Stomach (tissue), 9 donors: Measurements from ENCODE around the gene MOCS2. TPM values are rescaled to one million over a fixed set of nuclear protein-coding genes. Genes with fewer than 3 reads are reported as not detected.

Experiments
- DNase-seq, 2 donors: peaks; one replicate each; pipeline versions ENCODE4 v3.0.0 to v3.0.0-alpha.2; 2013 to 2019
- H3K27ac ChIP-seq, 5 donors: fragments of 200-600 bp in 4 of 5; sonication (generic) in 4 of 5; one replicate each; pipeline ENCODE4 v1.5.1; 2013 to 2019; ENCODE audit warnings: mild to moderate bottlenecking in 1 of 5, moderate library complexity in 1 of 5
- H3K27me3 ChIP-seq, 3 donors: fragments of 200-600 bp; sonication (generic); one replicate each; pipeline ENCODE4 v1.5.1; 2017 to 2019; ENCODE audit warnings: mixed run types in 1 of 3
- H3K36me3 ChIP-seq, 4 donors: fragments of 200-600 bp; sonication (generic); 1 replicate in 3 of 4; 2 replicates in 1 of 4; pipeline ENCODE4 v1.5.1; 2016 to 2019
- H3K4me1 ChIP-seq, 4 donors: fragments of 200-600 bp; sonication (generic); one replicate each; pipeline ENCODE4 v1.5.1; 2016 to 2019
- H3K4me3 ChIP-seq, 4 donors: fragments of 200-600 bp; sonication (generic) in 3 of 4; one replicate each; pipeline ENCODE4 v1.5.1; 2016 to 2019; ENCODE audit warnings: mild to moderate bottlenecking in 1 of 4
- H3K9me3 ChIP-seq, 4 donors: fragments of 200-600 bp; sonication (generic); one replicate each; pipeline ENCODE4 v1.5.1; 2016 to 2019
- CTCF ChIP-seq, 7 experiments: fragments of 450-650 bp in 4 of 7; fragments of 200-600 bp in 3 of 7; sonication (generic) in 3 of 7; IDR thresholded peaks; one replicate each; pipeline ENCODE4 v1.5.1; 2016 to 2019; ENCODE audit warnings: antibody characterized with exemption in 7 of 7, control low read depth in 2 of 7, mild to moderate bottlenecking in 1 of 7
- EP300 ChIP-seq: sonication (generic); formaldehyde crosslinking; IDR thresholded peaks from one replicate; pipeline ENCODE4 v1.6.1; 2017; ENCODE audit warnings: antibody characterized with exemption
- POLR2A ChIP-seq, 4 donors: fragments of 450-650 bp; IDR thresholded peaks; one replicate each; pipeline ENCODE4 v1.6.1; 2016; ENCODE audit warnings: antibody characterized with exemption in 4 of 4, control low read depth in 2 of 4, mild to moderate bottlenecking in 1 of 4, moderate library complexity in 1 of 4
- POLR2AphosphoS5 ChIP-seq, 3 donors: sonication (generic); formaldehyde crosslinking; IDR thresholded peaks; one replicate each; pipeline ENCODE4 v1.6.1; 2016; ENCODE audit warnings: antibody characterized with exemption in 3 of 3
- WGBS, 5 donors: extraction: QIAGEN DNeasy Blood & Tissue Kit in 3 of 5; methylation state at CpG; one replicate each; pipeline versions ENCODE4 v1.1.5 to v1.1.7; 2013 to 2018; 5-methylcytosine and 5-hydroxymethylcytosine counted together
- intact Hi-C: fragments of 100-400 bp; cut with DNase I; formaldehyde crosslinking; loops from one replicate; pipeline ENCODE4 v1.15.1; 2023; ENCODE audit warnings: low total_unique reads
- polyA plus RNA-seq, 3 donors: library from polyadenylated mRNA; stranded (reverse); fragments of 200-250 nt; gene quantifications; one replicate each; pipeline ENCODE4 v1.2.3, GENCODE V29; 2013
- total RNA-seq, 5 donors: library from RNA; depleted of rRNA; stranded (reverse); fragments of >200 nt; gene quantifications; one replicate each; pipeline versions ENCODE4 v1.1.0 to v1.2.3, GENCODE V29; 2014 to 2016
- donor health status: healthy with polysubstance abuse.
- donor health status: Bipolar disorder and iron deficiency.
- donor health status: healthy.

The MOCS2 gene
- total and polyA plus RNA-seq, 8 donors = 15.8 to 96.4 (median 39.1) TPM

DNA sequence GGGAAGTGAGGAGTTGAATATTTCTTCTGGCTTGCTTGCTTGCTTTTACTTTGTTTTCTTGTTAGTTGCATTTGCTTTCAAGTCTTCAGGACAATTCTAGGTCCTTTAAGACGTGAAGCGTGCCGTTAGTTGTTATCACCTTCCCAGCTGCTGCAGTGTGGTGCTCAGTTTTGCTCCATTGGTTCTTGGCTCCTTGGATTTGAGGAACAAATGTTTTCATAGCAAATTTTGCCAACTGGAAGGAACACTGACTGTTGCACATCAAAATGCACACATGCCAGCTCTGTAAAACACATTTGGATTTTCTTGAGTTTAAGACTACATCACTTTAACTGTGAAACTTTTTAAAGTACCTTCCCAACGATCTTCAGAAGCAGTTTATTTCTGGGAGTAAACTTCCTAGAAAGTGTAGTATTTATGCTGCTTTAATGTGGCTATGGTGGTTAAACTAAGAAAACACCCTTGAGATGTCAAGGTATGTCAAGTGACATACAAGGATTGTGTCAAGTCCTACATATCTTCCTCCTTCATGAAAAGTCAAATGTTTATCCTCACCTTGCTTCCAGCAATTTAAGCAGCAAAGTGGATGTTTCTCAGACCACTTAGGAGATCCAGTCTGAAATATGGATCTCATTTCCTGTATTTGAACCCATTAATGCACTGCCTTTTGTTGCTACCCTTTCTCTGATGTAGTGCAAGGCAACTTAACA is 24.9 kb downstream of the MOCS2 start:
- no peak for DNase-seq
- intact Hi-C loops = no loop called here
- Histone ChIP-seq H3K36me3 (peaks cover 0 to 43% (median 15%) of the 10 kb centered on the region in 4 donors), H3K4me1 (no peaks in the 10 kb centered on the region), H3K27me3 (no peaks in the 10 kb centered on the region), H3K27ac (no peak overlapping the region), H3K4me3 (no peak overlapping the region), H3K9me3 (no peaks in the 10 kb centered on the region)
- 74 to 86% (median 83%) methylated on average over 4 of the region's 4 CpGs for WGBS, 5 donors
- TF ChIP-seq POLR2AphosphoS5 (IDR thresholded peaks at IDR 0.05) (no peak), EP300 (no peak), CTCF (IDR thresholded peaks at IDR 0.05) (no peak), POLR2A (IDR thresholded peaks at IDR 0.05) (no peak)

DNA sequence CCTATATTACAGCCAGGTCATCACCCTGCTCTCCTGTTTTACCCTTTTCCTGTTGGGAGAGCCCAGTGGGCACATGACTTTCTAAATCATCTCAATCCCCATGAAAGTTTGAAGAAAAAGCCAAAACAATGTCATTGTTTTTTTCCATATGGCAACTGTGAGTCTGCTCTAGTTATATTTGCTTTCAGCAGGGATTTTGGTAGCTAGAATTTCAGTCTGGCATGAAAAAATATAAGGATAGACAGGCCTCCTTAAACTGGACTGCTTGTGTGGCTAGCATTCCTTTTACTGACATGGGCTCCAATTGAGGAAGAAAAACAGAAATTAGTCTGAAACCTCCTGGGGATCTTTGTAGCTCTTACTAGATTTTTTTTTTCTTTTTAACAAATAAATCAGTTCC is 25.6 kb downstream of the MOCS2 start:
- Histone ChIP-seq H3K4me3 (no peak overlapping the region), H3K9me3 (no peaks in the 10 kb centered on the region), H3K27ac (no peak overlapping the region), H3K36me3 (peaks cover 0 to 48% (median 15%) of the 10 kb centered on the region in 4 donors), H3K27me3 (no peaks in the 10 kb centered on the region), H3K4me1 (no peaks in the 10 kb centered on the region)
- DNase-seq = no peak
- intact Hi-C loops = no loop called here
- TF ChIP-seq CTCF (IDR thresholded peaks at IDR 0.05) (no peak), POLR2A (IDR thresholded peaks at IDR 0.05) (no peak), POLR2AphosphoS5 (IDR thresholded peaks at IDR 0.05) (no peak), EP300 (no peak)

DNA sequence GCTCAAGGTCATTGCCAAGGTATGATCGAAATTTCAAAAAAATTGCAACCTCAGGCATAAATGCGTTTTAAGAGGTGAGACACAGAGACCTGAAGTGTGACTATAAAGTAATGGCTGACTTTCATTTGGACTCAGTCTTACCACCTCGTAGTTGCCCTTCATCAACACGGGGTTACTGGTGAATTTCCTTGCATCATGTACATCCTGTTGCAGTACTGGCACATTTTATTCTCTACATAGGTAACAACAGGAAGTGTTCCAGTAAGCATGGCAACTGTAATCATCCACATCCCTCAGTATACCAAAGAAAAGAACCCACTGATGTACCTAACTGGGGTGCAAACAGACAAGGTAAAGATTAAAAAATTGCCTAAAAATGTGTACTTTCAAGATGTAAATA is 29.3 kb downstream of the MOCS2 start:
- TF ChIP-seq POLR2AphosphoS5 (IDR thresholded peaks at IDR 0.05) (no peak), EP300 (no peak), CTCF (IDR thresholded peaks at IDR 0.05) (no peak), POLR2A (IDR thresholded peaks at IDR 0.05) (no peak)
- H3K27me3 ChIP-seq = no peaks in the 10 kb centered on the region
- DNase-seq = no peak
- no peaks in the 10 kb centered on the region for H3K4me1 ChIP-seq
- intact Hi-C loops = no loop called here
- peaks cover 0 to 69% (median 24%) of the 10 kb centered on the region in 4 donors for H3K36me3 ChIP-seq
- H3K4me3 ChIP-seq = no peak overlapping the region
- H3K27ac ChIP-seq = no peak overlapping the region
- no peaks in the 10 kb centered on the region for H3K9me3 ChIP-seq
- WGBS, 5 donors = 86 to 95% (median 90%) methylated on average over 4 of the region's 4 CpGs

DNA sequence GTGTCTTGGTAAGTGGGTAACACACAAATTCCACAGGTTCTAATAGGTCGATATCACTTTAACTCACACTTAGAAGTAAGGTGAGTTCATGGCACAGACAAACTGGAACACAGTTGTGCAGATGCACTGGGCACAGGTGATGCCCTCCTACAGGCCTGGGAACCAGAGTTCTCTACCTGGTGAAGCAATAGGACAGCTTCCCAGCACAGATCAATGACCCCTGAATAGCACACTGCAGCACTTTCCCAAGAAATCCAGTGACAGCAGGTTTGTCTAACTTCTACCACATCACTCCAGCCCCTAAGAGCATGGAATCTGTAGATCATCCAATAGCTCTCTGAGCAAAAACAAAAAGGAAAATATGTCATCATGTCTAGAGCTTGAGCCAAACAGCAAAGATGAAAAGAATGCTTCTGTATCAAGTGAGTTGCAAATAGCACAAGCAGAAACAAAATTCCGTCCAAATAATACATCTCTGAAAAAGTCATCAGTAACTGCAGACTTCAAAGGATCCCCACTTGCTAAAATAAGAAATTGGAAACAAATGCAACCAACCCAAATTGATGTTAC is 33.5 kb downstream of the MOCS2 start:
- Histone ChIP-seq H3K27ac (no peak overlapping the region), H3K36me3 (peaks cover 0 to 63% (median 36%) of the 10 kb centered on the region in 4 donors), H3K27me3 (no peaks in the 10 kb centered on the region), H3K9me3 (no peaks in the 10 kb centered on the region), H3K4me3 (no peak overlapping the region), H3K4me1 (no peaks in the 10 kb centered on the region)
- intact Hi-C loops = no loop called here
- TF ChIP-seq EP300 = no peak
- TF ChIP-seq POLR2A (IDR thresholded peaks at IDR 0.05) = no peak
- TF ChIP-seq POLR2AphosphoS5 (IDR thresholded peaks at IDR 0.05) = no peak
- TF ChIP-seq CTCF (IDR thresholded peaks at IDR 0.05) = no peak
- 76 to 90% (median 86%) methylated on average over 2 of the region's 2 CpGs for WGBS, 5 donors
- no peak for DNase-seq
